Astrocyte (in vitro differentiated cells and primary cell): ENCODE results near the gene SH2D4B. TPM values are rescaled to one million over a fixed set of nuclear protein-coding genes. Genes with fewer than 3 reads are reported as not detected.

ENCODE experiments used
- DNase-seq: peaks from one replicate; pipeline ENCODE4 v3.0.0-alpha.2; 2010; ENCODE audit warnings: low read depth
- FAIRE-seq: peaks from 2 replicates; lab custom pipeline; 2011; peaks lifted over from hg19 to GRCh38; lab: Jason Lieb, UNC
- H2AFZ ChIP-seq: 2 replicates; pipeline ENCODE4 v1.6.0; 2012; ENCODE audit warnings: low read depth, low read length, inconsistent platforms
- H3K27ac ChIP-seq: 2 replicates; pipeline ENCODE4 v1.5.1; 2011; ENCODE audit warnings: low read depth, low read length, inconsistent platforms
- H3K27me3 ChIP-seq: 2 replicates; pipeline ENCODE4 v1.6.0; 2011; ENCODE audit warnings: low read length, inconsistent platforms; ENCODE audit not compliant: insufficient read depth
- H3K36me3 ChIP-seq: 2 replicates; pipeline ENCODE4 v1.5.1; 2011; ENCODE audit warnings: low read length, inconsistent platforms; ENCODE audit not compliant: insufficient read depth
- H3K4me1 ChIP-seq: 2 replicates; pipeline ENCODE4 v1.5.1; 2011; ENCODE audit warnings: low read length, inconsistent platforms; ENCODE audit not compliant: insufficient read depth
- H3K4me2 ChIP-seq: 2 replicates; pipeline ENCODE4 v1.6.0; 2012; ENCODE audit warnings: low read length, inconsistent platforms
- H3K4me3 ChIP-seq: 2 replicates; pipeline ENCODE4 v1.5.1; 2011; ENCODE audit warnings: low read depth, mild to moderate bottlenecking, low read length, inconsistent platforms; ENCODE audit not compliant: insufficient read depth
- H3K79me2 ChIP-seq: 2 replicates; pipeline ENCODE4 v1.6.0; 2012; ENCODE audit warnings: mild to moderate bottlenecking, low read length, inconsistent platforms; ENCODE audit not compliant: insufficient read depth
- H3K9ac ChIP-seq: 2 replicates; pipeline ENCODE4 v1.6.0; 2012; ENCODE audit warnings: mild to moderate bottlenecking, low read length, inconsistent platforms
- H3K9me3 ChIP-seq: 2 replicates; pipeline ENCODE4 v1.5.1; 2012; ENCODE audit warnings: low read depth, mild to moderate bottlenecking, low read length, inconsistent platforms; ENCODE audit not compliant: insufficient read depth
- H4K20me1 ChIP-seq: 2 replicates; pipeline ENCODE4 v1.6.0; 2012; ENCODE audit warnings: low read length, inconsistent platforms; ENCODE audit not compliant: insufficient read depth
- H3K27ac Mint-ChIP-seq: one replicate; pipeline ENCODE4 v1.8.0; 2021; ENCODE audit warnings: mild to moderate bottlenecking, mixed read lengths; ENCODE audit not compliant: unreplicated experiment
- H3K27me3 Mint-ChIP-seq: one replicate; pipeline ENCODE4 v1.8.0; 2021; ENCODE audit warnings: low read depth, mixed read lengths; ENCODE audit not compliant: unreplicated experiment
- H3K36me3 Mint-ChIP-seq: one replicate; pipeline ENCODE4 v1.8.0; 2021; ENCODE audit warnings: low read depth, mixed read lengths; ENCODE audit not compliant: unreplicated experiment
- H3K4me1 Mint-ChIP-seq: one replicate; pipeline ENCODE4 v1.8.0; 2021; ENCODE audit warnings: low read depth, mixed read lengths; ENCODE audit not compliant: unreplicated experiment
- H3K4me3 Mint-ChIP-seq: one replicate; pipeline ENCODE4 v1.8.0; 2021; ENCODE audit warnings: mild to moderate bottlenecking, moderate library complexity, mixed read lengths; ENCODE audit not compliant: unreplicated experiment
- H3K9me3 Mint-ChIP-seq: one replicate; pipeline ENCODE4 v1.8.0; 2021; ENCODE audit warnings: mild to moderate bottlenecking, mixed read lengths; ENCODE audit not compliant: unreplicated experiment
- EZH2 ChIP-seq: IDR thresholded peaks from 2 replicates; pipeline ENCODE4 v1.6.1; 2012; ENCODE audit warnings: mild to moderate bottlenecking, low read length, inconsistent platforms; ENCODE audit not compliant: insufficient read depth
- total RNA-seq: library from RNA; stranded (reverse); gene quantifications from 2 replicates; pipeline ENCODE4 v1.2.1, GENCODE V29; 2021
- TF ChIP-seq, protein P1 (sequence below): IDR thresholded peaks from 2 replicates; pipeline ENCODE4 v1.5.1; 2011; ENCODE audit warnings: low read depth, mild to moderate bottlenecking, inconsistent platforms, low read length, moderate library complexity; ENCODE audit not compliant: insufficient read depth

Gene SH2D4B
- total RNA-seq, 1 donor from 2014 or later, result 0.07 TPM

DNA sequence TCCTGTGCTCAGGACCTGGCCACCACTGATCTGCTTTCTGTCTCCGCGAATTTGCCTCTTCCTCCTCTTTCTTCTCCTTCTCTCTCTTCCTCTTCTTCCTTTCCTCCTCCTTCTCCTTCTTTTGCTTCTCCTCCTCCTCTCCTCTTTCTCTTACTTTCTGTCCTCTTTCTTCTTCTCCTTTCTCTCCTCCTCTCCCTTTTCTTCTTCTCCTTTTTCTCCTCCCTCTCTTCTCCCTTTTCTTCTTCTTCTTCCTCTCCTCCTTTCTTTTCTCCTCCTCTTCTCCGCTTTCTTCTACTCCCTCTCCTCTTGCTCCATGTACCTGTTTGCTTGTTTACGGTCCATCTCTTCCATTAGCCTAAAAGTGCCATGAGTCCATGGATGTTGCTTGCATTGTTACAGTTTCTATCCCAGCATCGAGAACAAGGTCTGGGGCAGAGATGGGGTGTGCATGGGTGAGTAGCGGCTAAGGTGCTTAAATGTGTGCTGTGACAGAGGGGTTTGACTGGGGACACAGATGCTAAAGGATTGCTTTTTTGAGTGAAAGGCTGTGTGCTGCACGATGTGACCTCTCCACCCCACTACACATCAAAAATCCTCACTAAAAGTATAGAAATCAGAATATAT is 7.7 kb downstream of the SH2D4B start:
- Mint-ChIP-seq H3K4me3 (no peak overlapping the region), H3K27ac (no peak overlapping the region), H3K4me1 (peaks cover 15% of the 10 kb centered on the region), H3K36me3 (peaks cover 4% of the 10 kb centered on the region), H3K9me3 (peaks cover 13% of the 10 kb centered on the region), H3K27me3 (peaks cover 23% of the 10 kb centered on the region)
- no peaks in the 10 kb centered on the region for H3K36me3 ChIP-seq
- no peaks in the 10 kb centered on the region for H3K9me3 ChIP-seq
- FAIRE-seq (no peak), DNase-seq (no peak)
- H2AFZ ChIP-seq, result no peak overlapping the region
- H3K79me2 ChIP-seq, result no peaks in the 10 kb centered on the region
- H3K27me3 ChIP-seq, result no peaks in the 10 kb centered on the region
- H4K20me1 ChIP-seq, result no peaks in the 10 kb centered on the region
- H3K27ac ChIP-seq, result no peak overlapping the region
- TF ChIP-seq, protein P1, sequence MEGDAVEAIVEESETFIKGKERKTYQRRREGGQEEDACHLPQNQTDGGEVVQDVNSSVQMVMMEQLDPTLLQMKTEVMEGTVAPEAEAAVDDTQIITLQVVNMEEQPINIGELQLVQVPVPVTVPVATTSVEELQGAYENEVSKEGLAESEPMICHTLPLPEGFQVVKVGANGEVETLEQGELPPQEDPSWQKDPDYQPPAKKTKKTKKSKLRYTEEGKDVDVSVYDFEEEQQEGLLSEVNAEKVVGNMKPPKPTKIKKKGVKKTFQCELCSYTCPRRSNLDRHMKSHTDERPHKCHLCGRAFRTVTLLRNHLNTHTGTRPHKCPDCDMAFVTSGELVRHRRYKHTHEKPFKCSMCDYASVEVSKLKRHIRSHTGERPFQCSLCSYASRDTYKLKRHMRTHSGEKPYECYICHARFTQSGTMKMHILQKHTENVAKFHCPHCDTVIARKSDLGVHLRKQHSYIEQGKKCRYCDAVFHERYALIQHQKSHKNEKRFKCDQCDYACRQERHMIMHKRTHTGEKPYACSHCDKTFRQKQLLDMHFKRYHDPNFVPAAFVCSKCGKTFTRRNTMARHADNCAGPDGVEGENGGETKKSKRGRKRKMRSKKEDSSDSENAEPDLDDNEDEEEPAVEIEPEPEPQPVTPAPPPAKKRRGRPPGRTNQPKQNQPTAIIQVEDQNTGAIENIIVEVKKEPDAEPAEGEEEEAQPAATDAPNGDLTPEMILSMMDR, result no peak
- TF ChIP-seq EZH2, result no peak
- H3K4me1 ChIP-seq, result peaks cover 7% of the 10 kb centered on the region
- no peak overlapping the region for H3K4me3 ChIP-seq
- H3K4me2 ChIP-seq, result no peak overlapping the region
- H3K9ac ChIP-seq, result no peak overlapping the region

DNA sequence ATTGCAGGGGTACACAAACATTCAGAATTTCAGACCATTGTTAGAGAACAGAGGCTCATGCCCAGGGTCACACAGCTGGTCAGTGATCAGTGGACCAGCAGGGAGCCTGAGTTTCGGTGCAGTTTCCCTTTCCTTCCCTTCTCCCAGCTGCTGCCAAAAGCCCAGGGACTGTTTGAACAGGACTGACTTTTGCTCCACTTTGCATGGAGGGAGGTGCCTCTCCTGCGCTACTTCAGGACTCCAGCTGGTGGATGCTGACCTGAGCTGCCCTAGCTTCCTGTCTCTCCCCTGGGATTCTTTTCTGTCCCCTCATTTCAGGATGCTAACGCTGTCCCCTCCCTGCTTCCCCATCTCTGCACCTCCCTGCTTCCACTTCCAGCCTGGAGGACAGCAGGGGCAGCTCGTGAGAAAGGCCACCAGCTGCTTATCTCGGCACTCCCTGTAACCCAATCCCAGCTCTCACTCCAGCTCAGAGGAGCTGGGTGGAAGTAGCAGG is 14.5 kb downstream of the SH2D4B start:
- Histone ChIP-seq H3K4me2 (no peak overlapping the region), H3K36me3 (no peaks in the 10 kb centered on the region), H2AFZ (no peak overlapping the region), H3K27me3 (no peaks in the 10 kb centered on the region), H3K9me3 (no peaks in the 10 kb centered on the region), H3K4me3 (no peak overlapping the region), H3K9ac (no peak overlapping the region), H3K79me2 (no peaks in the 10 kb centered on the region), H4K20me1 (no peaks in the 10 kb centered on the region), H3K4me1 (no peaks in the 10 kb centered on the region), H3K27ac (no peak overlapping the region)
- no peak for FAIRE-seq
- Mint-ChIP-seq H3K9me3 (no peaks in the 10 kb centered on the region), H3K4me1 (no peaks in the 10 kb centered on the region), H3K27me3 (peaks cover 18% of the 10 kb centered on the region), H3K27ac (no peak overlapping the region), H3K4me3 (no peak overlapping the region), H3K36me3 (no peaks in the 10 kb centered on the region)
- TF ChIP-seq, protein P1, result no peak
- no peak for TF ChIP-seq EZH2
- DNase-seq, result no peak

- no peak overlapping the region for H3K4me2 ChIP-seq
- no peaks in the 10 kb centered on the region for H4K20me1 ChIP-seq
- H3K79me2 ChIP-seq, result no peaks in the 10 kb centered on the region
- no peak for FAIRE-seq
- Mint-ChIP-seq H3K27me3 (peaks cover 14% of the 10 kb centered on the region), H3K36me3 (no peaks in the 10 kb centered on the region), H3K9me3 (no peaks in the 10 kb centered on the region), H3K4me3 (no peak overlapping the region), H3K4me1 (no peaks in the 10 kb centered on the region), H3K27ac (no peak overlapping the region)
- TF ChIP-seq, protein P1, result no peak
- no peak for TF ChIP-seq EZH2
- no peaks in the 10 kb centered on the region for H3K27me3 ChIP-seq
- no peak for DNase-seq
- no peak overlapping the region for H2AFZ ChIP-seq
- no peak overlapping the region for H3K9ac ChIP-seq
- H3K36me3 ChIP-seq, result no peaks in the 10 kb centered on the region
- no peaks in the 10 kb centered on the region for H3K9me3 ChIP-seq
- H3K4me3 ChIP-seq, result no peak overlapping the region
- H3K4me1 ChIP-seq, result no peaks in the 10 kb centered on the region
- H3K27ac ChIP-seq, result no peak overlapping the region
These were observed 15.7 kb downstream of the SH2D4B start for GRCh38 chr10:80553436-80553835.
